Neural progenitor cell (in vitro differentiated cells): ENCODE results near the gene TMEM126A. TPM values are rescaled to one million over a fixed set of nuclear protein-coding genes. Genes with fewer than 3 reads are reported as not detected.

Experiments used
- DNase-seq: peaks from one replicate; pipeline ENCODE4 v3.0.0-alpha.2; 2016; ENCODE audit warnings: low spot score
- H2AFZ ChIP-seq: fragments of 200-600 bp; sonication (generic); replicated peaks from 2 replicates; pipeline ENCODE4 v1.6.1; 2016; ENCODE audit warnings: antibody characterized with exemption
- H3F3A ChIP-seq: fragments of 200-600 bp; sonication (generic); 2 replicates; pipeline ENCODE4 v1.6.1; 2016; ENCODE audit warnings: antibody characterized with exemption, low read depth
- H3K27ac ChIP-seq: fragments of 200-600 bp; sonication (generic); 2 replicates; pipeline ENCODE4 v1.5.1; 2016; ENCODE audit warnings: mild to moderate bottlenecking
- H3K27me3 ChIP-seq: fragments of 200-600 bp; sonication (generic); 2 replicates; pipeline ENCODE4 v1.6.1; 2016; ENCODE audit warnings: mild to moderate bottlenecking, moderate library complexity
- H3K36me3 ChIP-seq: fragments of 200-600 bp; sonication (generic); 2 replicates; pipeline ENCODE4 v1.5.1; 2016
- H3K4me1 ChIP-seq: fragments of 200-600 bp; sonication (generic); 2 replicates; pipeline ENCODE4 v1.6.1; 2016; ENCODE audit warnings: mixed run types
- H3K4me2 ChIP-seq: fragments of 200-600 bp; sonication (generic); 2 replicates; pipeline ENCODE4 v1.6.1; 2016
- H3K4me3 ChIP-seq: fragments of 200-600 bp; sonication (generic); 2 replicates; pipeline ENCODE4 v1.5.1; 2016
- H3K79me2 ChIP-seq: fragments of 200-600 bp; sonication (generic); 2 replicates; pipeline ENCODE4 v1.6.1; 2016; ENCODE audit warnings: low read depth
- H3K9ac ChIP-seq: fragments of 200-600 bp; sonication (generic); 2 replicates; pipeline ENCODE4 v1.6.1; 2016
- H3K9me3 ChIP-seq: fragments of 200-600 bp; sonication (generic); 2 replicates; pipeline ENCODE4 v1.5.1; 2016; ENCODE audit warnings: low read depth
- H4K20me1 ChIP-seq: fragments of 200-600 bp; sonication (generic); 2 replicates; pipeline ENCODE4 v1.6.1; 2016; ENCODE audit warnings: low read depth
- H3K27ac Mint-ChIP-seq: 3 replicates; pipeline ENCODE4 v1.8.0; 2021; ENCODE audit warnings: mixed read lengths
- H3K27me3 Mint-ChIP-seq: 2 replicates; pipeline ENCODE4 v1.8.0; 2022; ENCODE audit warnings: low read depth, mild to moderate bottlenecking, inconsistent platforms, moderate library complexity, mixed read lengths; ENCODE audit not compliant: insufficient read depth
- H3K36me3 Mint-ChIP-seq: 3 replicates; pipeline ENCODE4 v1.8.0; 2021; ENCODE audit warnings: mixed read lengths
- H3K4me1 Mint-ChIP-seq: 3 replicates; pipeline ENCODE4 v1.8.0; 2021; ENCODE audit warnings: mixed read lengths
- H3K4me3 Mint-ChIP-seq: 3 replicates; pipeline ENCODE4 v1.8.0; 2021; ENCODE audit warnings: mild to moderate bottlenecking, moderate library complexity, mixed read lengths
- H3K9me3 Mint-ChIP-seq: 3 replicates; pipeline ENCODE4 v1.8.0; 2020; ENCODE audit warnings: mixed read lengths
- EZH2 ChIP-seq: fragments of 200-600 bp; sonication (generic); IDR thresholded peaks from 2 replicates; pipeline ENCODE4 v1.6.1; 2017; ENCODE audit warnings: antibody characterized with exemption, mild to moderate bottlenecking, moderate library complexity
- EZH2phosphoT487 ChIP-seq: fragments of 200-600 bp; sonication (generic); IDR thresholded peaks from 2 replicates; pipeline ENCODE4 v1.6.1; 2017; ENCODE audit warnings: antibody characterized with exemption
- total RNA-seq: library from RNA; depleted of rRNA; stranded (reverse); fragments of >200 nt; gene quantifications from 2 replicates; pipeline ENCODE4 v1.2.3, GENCODE V29; 2015; ENCODE audit warnings: low replicate concordance
- TF ChIP-seq, protein P1 (sequence below): fragments of 200-600 bp; sonication (generic); IDR thresholded peaks from 2 replicates; pipeline ENCODE4 v1.5.1; 2017; ENCODE audit warnings: antibody characterized with exemption, mild to moderate bottlenecking

TMEM126A gene
- 32.6 and 47.9 TPM in 2 replicates for total RNA-seq

DNA sequence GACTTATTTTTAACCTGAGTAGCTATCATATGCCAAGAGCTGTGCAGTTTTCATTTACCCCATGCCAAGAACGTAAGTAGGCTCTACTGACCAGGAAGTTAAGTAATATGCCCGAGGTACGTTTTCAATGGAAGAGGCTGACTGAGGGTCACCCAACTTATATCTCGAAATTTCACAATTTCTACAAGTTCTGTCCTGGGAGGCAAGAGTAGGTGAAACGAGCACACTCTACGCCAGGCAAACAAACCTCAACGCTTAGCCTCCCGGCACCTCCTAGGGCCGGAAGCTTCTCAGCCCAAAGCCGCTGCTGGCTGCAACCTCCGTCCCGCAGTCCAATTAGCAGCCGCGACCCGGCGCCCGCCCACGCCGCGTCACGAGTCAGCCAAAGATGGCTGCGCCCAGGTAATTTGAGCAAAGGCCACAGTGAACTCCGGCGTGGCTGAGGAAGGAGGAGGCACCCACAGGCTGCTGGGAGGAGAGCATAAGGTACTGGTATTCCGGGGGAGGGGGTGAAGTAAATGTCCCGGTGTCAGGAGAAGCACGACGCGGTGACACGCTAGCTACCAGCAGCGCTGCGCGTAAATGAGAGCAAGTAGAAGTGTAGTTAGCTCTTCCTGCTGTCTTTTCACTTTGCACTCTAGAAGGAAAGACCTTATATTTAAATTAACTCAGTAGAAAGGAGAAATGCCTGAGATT lies at the start of gene TMEM126A:
Gene TMEM126A (plus strand): TSS at position 364 of the 696 bp plus-strand sequence. CDS start 2,289 bp downstream, outside the sequence.
- Histone ChIP-seq H3K36me3 (no peaks in the 10 kb centered on the region), H4K20me1 (no peaks in the 10 kb centered on the region), H3K9me3 (no peaks in the 10 kb centered on the region), H3K4me3 (peak within 1 kb of the TSS; percentile 81), H3K27me3 (no peaks in the 10 kb centered on the region), H3F3A (peaks cover 15% of the 10 kb centered on the region), H3K79me2 (peaks cover 21% of the 10 kb centered on the region), H3K4me2 (peak within 1 kb of the TSS; percentile 99), H2AFZ (peak within 1 kb of the TSS; percentile 97), H3K4me1 (peaks cover 7% of the 10 kb centered on the region), H3K27ac (peak within 1 kb of the TSS; percentile 51), H3K9ac (peak within 1 kb of the TSS; percentile 70)
- DNase-seq = peak; percentile 93
- Mint-ChIP-seq H3K27ac (peak within 1 kb of the TSS; percentile 91), H3K27me3 (peaks cover 7% of the 10 kb centered on the region), H3K4me1 (peaks cover 11% of the 10 kb centered on the region), H3K36me3 (peaks cover 2% of the 10 kb centered on the region), H3K9me3 (no peaks in the 10 kb centered on the region), H3K4me3 (peak within 1 kb of the TSS; percentile 100)
- TF ChIP-seq EZH2phosphoT487 (no peak), EZH2 (no peak)

GRCh38 chr11:85599083-85599482 lies 48.7 kb upstream of the TMEM126A start:
- no peaks in the 10 kb centered on the region for H3K27me3 Mint-ChIP-seq
- H3K4me3 Mint-ChIP-seq = no peak overlapping the region
- no peaks in the 10 kb centered on the region for H3K36me3 Mint-ChIP-seq
- no peak overlapping the region for H2AFZ ChIP-seq
- peaks cover 10% of the 10 kb centered on the region for H3F3A ChIP-seq
- H3K79me2 ChIP-seq = no peaks in the 10 kb centered on the region
- no peaks in the 10 kb centered on the region for H3K4me1 Mint-ChIP-seq
- no peaks in the 10 kb centered on the region for H3K27me3 ChIP-seq
- H3K9me3 Mint-ChIP-seq = no peaks in the 10 kb centered on the region
- no peak for TF ChIP-seq EZH2
- TF ChIP-seq, protein P1, sequence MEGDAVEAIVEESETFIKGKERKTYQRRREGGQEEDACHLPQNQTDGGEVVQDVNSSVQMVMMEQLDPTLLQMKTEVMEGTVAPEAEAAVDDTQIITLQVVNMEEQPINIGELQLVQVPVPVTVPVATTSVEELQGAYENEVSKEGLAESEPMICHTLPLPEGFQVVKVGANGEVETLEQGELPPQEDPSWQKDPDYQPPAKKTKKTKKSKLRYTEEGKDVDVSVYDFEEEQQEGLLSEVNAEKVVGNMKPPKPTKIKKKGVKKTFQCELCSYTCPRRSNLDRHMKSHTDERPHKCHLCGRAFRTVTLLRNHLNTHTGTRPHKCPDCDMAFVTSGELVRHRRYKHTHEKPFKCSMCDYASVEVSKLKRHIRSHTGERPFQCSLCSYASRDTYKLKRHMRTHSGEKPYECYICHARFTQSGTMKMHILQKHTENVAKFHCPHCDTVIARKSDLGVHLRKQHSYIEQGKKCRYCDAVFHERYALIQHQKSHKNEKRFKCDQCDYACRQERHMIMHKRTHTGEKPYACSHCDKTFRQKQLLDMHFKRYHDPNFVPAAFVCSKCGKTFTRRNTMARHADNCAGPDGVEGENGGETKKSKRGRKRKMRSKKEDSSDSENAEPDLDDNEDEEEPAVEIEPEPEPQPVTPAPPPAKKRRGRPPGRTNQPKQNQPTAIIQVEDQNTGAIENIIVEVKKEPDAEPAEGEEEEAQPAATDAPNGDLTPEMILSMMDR = no peak
- no peak for TF ChIP-seq EZH2phosphoT487
- H3K36me3 ChIP-seq = no peaks in the 10 kb centered on the region
- H3K4me1 ChIP-seq = no peaks in the 10 kb centered on the region
- no peaks in the 10 kb centered on the region for H4K20me1 ChIP-seq
- no peak overlapping the region for H3K27ac ChIP-seq
- no peak overlapping the region for H3K4me3 ChIP-seq
- no peak overlapping the region for H3K4me2 ChIP-seq
- no peak overlapping the region for H3K27ac Mint-ChIP-seq
- no peaks in the 10 kb centered on the region for H3K9me3 ChIP-seq
- DNase-seq = no peak
- H3K9ac ChIP-seq = no peak overlapping the region

- no peak overlapping the region for H3K4me2 ChIP-seq
- H3F3A ChIP-seq = peaks cover 7% of the 10 kb centered on the region
- no peak overlapping the region for H3K4me3 ChIP-seq
- DNase-seq = no peak
- H3K36me3 ChIP-seq = no peaks in the 10 kb centered on the region
- no peaks in the 10 kb centered on the region for H4K20me1 ChIP-seq
- no peak overlapping the region for H3K27ac ChIP-seq
- Mint-ChIP-seq H3K27ac (no peak overlapping the region), H3K9me3 (no peaks in the 10 kb centered on the region), H3K36me3 (no peaks in the 10 kb centered on the region), H3K4me3 (no peak overlapping the region), H3K27me3 (peaks cover 2% of the 10 kb centered on the region), H3K4me1 (no peaks in the 10 kb centered on the region)
- no peak overlapping the region for H2AFZ ChIP-seq
- no peaks in the 10 kb centered on the region for H3K4me1 ChIP-seq
- H3K79me2 ChIP-seq = no peaks in the 10 kb centered on the region
- no peaks in the 10 kb centered on the region for H3K9me3 ChIP-seq
- no peaks in the 10 kb centered on the region for H3K27me3 ChIP-seq
- H3K9ac ChIP-seq = no peak overlapping the region
- TF ChIP-seq EZH2phosphoT487 (no peak), EZH2 (no peak)
- TF ChIP-seq, protein P1 = no peak
Observed at GRCh38 chr11:85602526-85603213, 45.1 kb upstream of the TMEM126A start.
